Measurements from ENCODE around the gene VMO1. TPM values are rescaled to one million over a fixed set of nuclear protein-coding genes. Genes with fewer than 3 reads are reported as not detected.

Gene VMO1
- polyA plus RNA-seq, 1 of the 3 experiments (the other 2 are of a cell fraction): 1.3 TPM

DNA sequence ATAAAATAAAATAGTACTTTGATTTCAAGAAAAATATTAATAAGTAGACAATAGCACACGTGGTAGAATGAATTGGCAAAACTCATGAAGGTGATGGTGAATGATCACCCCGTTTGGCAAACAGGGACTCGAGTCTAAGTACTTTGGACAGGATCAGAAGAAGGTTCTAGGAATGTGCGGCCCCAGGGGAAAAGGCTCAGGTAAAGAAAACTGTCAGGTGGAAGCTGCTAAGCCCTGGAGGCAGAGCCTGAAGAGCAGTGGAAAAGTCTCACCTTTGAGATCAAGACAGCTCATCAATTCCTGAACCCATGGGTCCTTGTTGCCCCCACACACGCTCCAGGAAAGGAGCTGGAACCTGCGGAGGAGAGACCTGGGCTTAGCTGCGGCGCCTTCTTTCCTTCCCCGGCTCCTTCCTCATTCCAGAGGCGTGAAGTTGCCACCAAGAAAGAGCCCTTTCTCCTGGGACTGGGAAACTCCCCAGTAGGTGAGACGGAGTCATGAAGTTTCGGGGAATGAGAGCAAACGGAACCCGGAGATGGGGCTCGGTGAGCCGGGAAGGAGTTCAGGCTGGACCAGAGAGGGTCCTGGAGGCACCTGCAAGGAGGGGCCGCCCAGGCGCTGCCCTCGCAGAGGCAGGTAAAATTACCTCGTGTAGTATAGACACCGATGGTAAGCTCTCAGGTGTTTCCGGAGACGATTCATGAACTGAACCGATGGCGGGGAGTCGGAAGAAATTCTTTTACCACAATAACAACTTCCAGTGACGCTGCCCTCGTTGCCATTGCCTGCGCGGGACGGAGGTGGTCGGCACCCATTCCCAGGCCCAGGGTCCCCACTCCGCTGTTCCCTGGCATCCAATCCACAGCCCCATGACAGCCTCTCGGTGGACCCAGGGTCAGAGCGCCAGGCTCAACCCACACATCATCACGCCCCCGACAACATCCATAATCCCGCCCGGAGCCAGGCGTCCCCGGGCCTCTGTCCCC lies 47.7 kb downstream of the VMO1 start:
- POLR2A ChIA-PET: no interaction called here

DNA sequence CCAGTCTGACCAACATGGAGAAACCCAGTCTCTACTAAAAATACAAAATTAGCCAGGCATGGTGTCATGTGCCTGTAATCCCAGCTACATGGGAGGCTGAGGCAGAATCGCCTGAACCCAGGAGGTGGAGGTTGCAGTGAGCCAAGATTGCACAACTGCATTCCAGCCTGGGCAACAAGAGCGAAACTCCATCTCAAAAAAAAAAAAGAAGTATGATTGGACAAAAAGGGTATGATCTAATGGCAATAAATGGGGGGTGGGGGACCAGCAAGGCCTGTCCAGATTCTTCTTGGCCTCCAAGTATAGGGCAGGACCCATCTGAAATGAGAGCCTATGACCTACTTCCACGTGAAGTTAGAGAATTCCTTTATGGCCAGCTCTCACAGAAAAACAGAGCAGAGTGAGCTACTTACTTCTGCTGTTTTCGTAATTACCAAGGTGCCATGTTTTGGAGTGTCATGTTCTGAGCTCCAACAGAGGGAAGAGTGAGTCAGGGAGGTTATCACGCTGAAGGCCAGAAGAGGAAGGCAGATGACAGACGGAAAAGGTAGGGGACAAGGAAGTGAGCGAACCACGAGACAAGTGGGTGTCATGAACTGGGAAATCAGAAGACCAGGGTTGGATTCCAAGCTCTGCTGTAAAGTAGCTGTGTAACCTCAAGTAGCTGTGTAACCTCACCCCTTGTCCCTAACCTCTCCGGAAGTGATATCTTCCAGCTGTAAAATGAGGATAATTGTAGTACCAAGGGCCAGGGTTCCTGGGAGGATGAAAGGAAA lies 50.1 kb downstream of the VMO1 start:
- WGBS (ENCODE audit: low lambda C conversion rate): 72% methylated on average over 9 of the region's 9 CpGs
- no peak overlapping the region for H3K27ac ChIP-seq (ENCODE audit: low read depth in 2 of 2, low read length in 1 of 2)
- no peak overlapping the region for H3K9ac ChIP-seq
- H3K4me3 ChIP-seq (ENCODE audit: low read depth in 2 of 2, low read length in 1 of 2): no peak overlapping the region
- H3K4me2 ChIP-seq: no peak overlapping the region
- H3K4me1 ChIP-seq (ENCODE audit: control insufficient read depth in 1 of 2, insufficient read depth in 2 of 2, low read depth in 1 of 2, low read length in 1 of 2): peaks cover 0 to 7% of the 10 kb centered on the region in 2 experiments; a peak in 2 of 4 replicates
- ChIA-PET POLR2A (no interaction called here), CTCF (interaction anchor here (1.0 to 1.9 kb wide), 5 partner anchors 8 to 153 kb away, joined by 3 to 5 read pairs (median 4); no protein-coding TSS in a partner anchor)
- no peaks in the 10 kb centered on the region for H3K9me3 ChIP-seq
- no peak for TF ChIP-seq ELF1 (IDR thresholded peaks at IDR 0.05)
- TF ChIP-seq RXRA (IDR thresholded peaks at IDR 0.05; ENCODE audit: borderline replicate concordance, low read depth): no peak
- TF ChIP-seq, protein P1, sequence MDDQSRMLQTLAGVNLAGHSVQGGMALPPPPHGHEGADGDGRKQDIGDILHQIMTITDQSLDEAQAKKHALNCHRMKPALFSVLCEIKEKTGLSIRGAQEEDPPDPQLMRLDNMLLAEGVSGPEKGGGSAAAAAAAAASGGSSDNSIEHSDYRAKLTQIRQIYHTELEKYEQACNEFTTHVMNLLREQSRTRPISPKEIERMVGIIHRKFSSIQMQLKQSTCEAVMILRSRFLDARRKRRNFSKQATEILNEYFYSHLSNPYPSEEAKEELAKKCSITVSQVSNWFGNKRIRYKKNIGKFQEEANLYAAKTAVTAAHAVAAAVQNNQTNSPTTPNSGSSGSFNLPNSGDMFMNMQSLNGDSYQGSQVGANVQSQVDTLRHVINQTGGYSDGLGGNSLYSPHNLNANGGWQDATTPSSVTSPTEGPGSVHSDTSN (IDR thresholded peaks at IDR 0.05): no peak
- TF ChIP-seq TCF12 (IDR thresholded peaks at IDR 0.05): no peak
- TF ChIP-seq JUND (IDR thresholded peaks at IDR 0.05): no peak
- H3F3A ChIP-seq (replicated peaks; ENCODE audit: insufficient read depth): peaks cover 6% of the 10 kb centered on the region
- no peaks in the 10 kb centered on the region for H4K20me1 ChIP-seq (ENCODE audit: insufficient read depth)
- H3K9me2 ChIP-seq: no peaks in the 10 kb centered on the region
- H3K27me3 ChIP-seq (ENCODE audit: insufficient read depth): peaks cover 12% of the 10 kb centered on the region; the same call in 1 of the 2 replicates
- H3K79me2 ChIP-seq (ENCODE audit: insufficient read depth): no peaks in the 10 kb centered on the region
- peaks cover 0 to 4% of the 10 kb centered on the region in 2 experiments for H3K36me3 ChIP-seq (replicated peaks in 1 of 2; ENCODE audit: control insufficient read depth in 1 of 2, insufficient read depth in 2 of 2, low read length in 1 of 2)
- H2AFZ ChIP-seq (ENCODE audit: low read depth): no peak overlapping the region
- no peak for DNase-seq

More for the DNA sequence above, 47.7 kb downstream of the VMO1 start:
- CTCF ChIA-PET: interaction anchor here (1.1 kb wide), 1 partner anchor 9 kb away, joined by 4 read pairs; no protein-coding TSS in a partner anchor
- Histone ChIP-seq H3K27me3 (ENCODE audit: insufficient read depth) (peaks cover 12% of the 10 kb centered on the region; the same call in 1 of the 2 replicates), H3K9me3 (no peaks in the 10 kb centered on the region), H3F3A (replicated peaks; ENCODE audit: insufficient read depth) (peaks cover 6% of the 10 kb centered on the region), H3K36me3 (replicated peaks in 1 of 2; ENCODE audit: control insufficient read depth in 1 of 2, insufficient read depth in 2 of 2, low read length in 1 of 2) (no peaks in the 10 kb centered on the region), H3K79me2 (ENCODE audit: insufficient read depth) (no peaks in the 10 kb centered on the region), H2AFZ (ENCODE audit: low read depth) (peak overlapping the region; percentile 94; the same call in 1 of the 2 replicates), H3K4me2 (peak overlapping the region; percentile 85), H4K20me1 (ENCODE audit: insufficient read depth) (no peaks in the 10 kb centered on the region), H3K9ac (no peak overlapping the region), H3K27ac (ENCODE audit: low read depth in 2 of 2, low read length in 1 of 2) (no peak overlapping the region), H3K9me2 (no peaks in the 10 kb centered on the region), H3K4me3 (ENCODE audit: low read depth in 2 of 2, low read length in 1 of 2) (peak overlapping the region; percentile 60 to 67), H3K4me1 (ENCODE audit: control insufficient read depth in 1 of 2, insufficient read depth in 2 of 2, low read depth in 1 of 2, low read length in 1 of 2) (peaks cover 0 to 7% of the 10 kb centered on the region in 2 experiments; a peak in 1 of 4 replicates)
- no peak for DNase-seq
- TF ChIP-seq FOSL2 (IDR thresholded peaks at IDR 0.05; ENCODE audit: borderline replicate concordance, low read depth) (no peak), YY1 (IDR thresholded peaks at IDR 0.05; ENCODE audit: low read depth) (no peak), TAF1 (IDR thresholded peaks at IDR 0.05; ENCODE audit: borderline replicate concordance, low read depth, low read length) (no peak), EP300 (IDR thresholded peaks at IDR 0.05; ENCODE audit: borderline replicate concordance in 1 of 2, low read depth in 1 of 2, low read length in 1 of 2) (no peak), MXI1 (IDR thresholded peaks at IDR 0.05; ENCODE audit: low read depth, low read length) (no peak), POLR2AphosphoS5 (IDR thresholded peaks at IDR 0.05; ENCODE audit: low read depth, low read length) (no peak)
- 50% methylated on average over 32 of the region's 41 CpGs for WGBS (ENCODE audit: low lambda C conversion rate)

Other genes with a start within 250 kb of the VMO1 start
- 74.7 and 93.0 TPM in 2 replicates for gene MYBBP1A, start 231.0 kb downstream of the VMO1 start, polyA plus RNA-seq (2012; rRNA removed)
- gene GGT6, start 225.8 kb downstream of the VMO1 start, polyA plus RNA-seq (2012; rRNA removed): not detected in 2 replicates
- gene SMTNL2, start 201.8 kb downstream of the VMO1 start, polyA plus RNA-seq (2012; rRNA removed): not detected in 2 replicates
- not detected in 2 replicates for gene ALOX15, start 144.7 kb downstream of the VMO1 start, polyA plus RNA-seq (2012; rRNA removed)
- gene PELP1, start 82.2 kb downstream of the VMO1 start, polyA plus RNA-seq (2012; rRNA removed): 12.2 and 21.8 TPM in 2 replicates
- gene ARRB2, start 75.7 kb downstream of the VMO1 start, polyA plus RNA-seq (2012; rRNA removed): 17.3 and 24.6 TPM in 2 replicates
- 51.0 and 54.4 TPM in 2 replicates for gene MED11, start 54.9 kb downstream of the VMO1 start, polyA plus RNA-seq (2012; rRNA removed)
- 0.06 and 0.08 TPM in 2 replicates for gene ZMYND15, start 46.5 kb downstream of the VMO1 start, polyA plus RNA-seq (2012; rRNA removed)
- gene CXCL16, start 46.4 kb downstream of the VMO1 start, polyA plus RNA-seq (2012; rRNA removed): 3.4 and 4.3 TPM in 2 replicates
- gene TM4SF5, start 14.5 kb downstream of the VMO1 start, polyA plus RNA-seq (2012; rRNA removed): not detected in 2 replicates
- not detected in 2 replicates for gene GLTPD2, start 2.6 kb upstream of the VMO1 start, polyA plus RNA-seq (2012; rRNA removed)
- 325 and 331 TPM in 2 replicates for gene PSMB6, start 9.8 kb upstream of the VMO1 start, polyA plus RNA-seq (2012; rRNA removed)
- 42.5 and 49.2 TPM in 2 replicates for gene PLD2, start 20.8 kb upstream of the VMO1 start, polyA plus RNA-seq (2012; rRNA removed)
- gene MINK1, start 47.0 kb upstream of the VMO1 start, polyA plus RNA-seq (2012; rRNA removed): 53.2 and 64.7 TPM in 2 replicates
- gene C17orf107, start 113.2 kb upstream of the VMO1 start, polyA plus RNA-seq (2012; rRNA removed): 0.44 and 0.52 TPM in 2 replicates
- gene CHRNE, start 116.7 kb upstream of the VMO1 start, polyA plus RNA-seq (2012; rRNA removed): 0.54 and 0.71 TPM in 2 replicates
- not detected in 2 replicates for gene GP1BA, start 145.9 kb upstream of the VMO1 start, polyA plus RNA-seq (2012; rRNA removed)
- 58.5 and 82.8 TPM in 2 replicates for gene SLC25A11, start 153.7 kb upstream of the VMO1 start, polyA plus RNA-seq (2012; rRNA removed)
- 96.5 and 115 TPM in 2 replicates for gene RNF167, start 153.9 kb upstream of the VMO1 start, polyA plus RNA-seq (2012; rRNA removed)
- 1,627 and 2,484 TPM in 2 replicates for gene PFN1, start 162.2 kb upstream of the VMO1 start, polyA plus RNA-seq (2012; rRNA removed)
- 29.2 and 32.5 TPM in 2 replicates for gene ENO3, start 164.8 kb upstream of the VMO1 start, polyA plus RNA-seq (2012; rRNA removed)
- 122 and 133 TPM in 2 replicates for gene SPAG7, start 181.5 kb upstream of the VMO1 start, polyA plus RNA-seq (2012; rRNA removed)
- gene CAMTA2, start 201.3 kb upstream of the VMO1 start, polyA plus RNA-seq (2012; rRNA removed): 18.4 and 27.0 TPM in 2 replicates
- gene INCA1, start 211.2 kb upstream of the VMO1 start, polyA plus RNA-seq (2012; rRNA removed): 1.2 and 1.3 TPM in 2 replicates
- 36.7 and 58.2 TPM in 2 replicates for gene KIF1C, start 211.6 kb upstream of the VMO1 start, polyA plus RNA-seq (2012; rRNA removed)
- 0.49 and 0.55 TPM in 2 replicates for gene SLC52A1, start 249.1 kb upstream of the VMO1 start, polyA plus RNA-seq (2012; rRNA removed)

Measured in SK-N-SH (cell line).